AG09309 (cell line): ENCODE measurements around the gene CARS1.

Experiments
- DNase-seq: peaks from one replicate; pipeline ENCODE4 v3.0.0-alpha.2; 2010; ENCODE audit warnings: low read depth
- H3K4me3 ChIP-seq: 2 replicates; pipeline ENCODE4 v1.5.1; 2011; ENCODE audit warnings: mild to moderate bottlenecking, low read depth, low read length, moderate library complexity; ENCODE audit not compliant: control insufficient read depth
- CTCF ChIP-seq: IDR thresholded peaks from 2 replicates; pipeline ENCODE4 v1.5.1; 2011; ENCODE audit warnings: mild to moderate bottlenecking, low read depth, low read length, inconsistent platforms; ENCODE audit not compliant: insufficient read depth, control insufficient read depth; ENCODE audit errors: missing control alignments

CARS1 gene

GRCh38 chr11:3083321-3083720, 26.1 kb upstream of the CARS1 start:
- TF ChIP-seq CTCF = no peak
- H3K4me3 ChIP-seq = no peak overlapping the region
- DNase-seq = no peak

GRCh38 chr11:3081386-3081751, 24.1 kb upstream of the CARS1 start:
- H3K4me3 ChIP-seq = no peak overlapping the region
- no peak for TF ChIP-seq CTCF
- no peak for DNase-seq

- no peak for DNase-seq
- H3K4me3 ChIP-seq = no peak overlapping the region
- no peak for TF ChIP-seq CTCF
Observed at GRCh38 chr11:3080733-3081385, 23.6 kb upstream of the CARS1 start.

- TF ChIP-seq CTCF = no peak
- no peak overlapping the region for H3K4me3 ChIP-seq
- DNase-seq = no peak
Observed at GRCh38 chr11:3080104-3080503, 22.9 kb upstream of the CARS1 start.

GRCh38 chr11:3077846-3078440, 20.7 kb upstream of the CARS1 start:
- H3K4me3 ChIP-seq = no peak overlapping the region
- DNase-seq = no peak
- no peak for TF ChIP-seq CTCF

- no peak for TF ChIP-seq CTCF
- no peak for DNase-seq
- no peak overlapping the region for H3K4me3 ChIP-seq
Observed at GRCh38 chr11:3077189-3077836, 20.1 kb upstream of the CARS1 start.
